GM19468 (cell line): Measurements from ENCODE around the gene SLC30A10.
"Not testable (repeated sequence)": the region's sequence is repeated elsewhere in the genome, so short reads cannot be mapped to it uniquely, and the experiment has no call there.

Experiments
- ATAC-seq: cut with Tn5 transposase; IDR thresholded peaks from one replicate; pipeline ENCODE4 v1.9.1; 2021; ENCODE audit warnings: mild to moderate bottlenecking, moderate library complexity, moderate number of reproducible peaks; ENCODE audit not compliant: unreplicated experiment; ENCODE audit errors: extremely low read depth

The SLC30A10 gene

GRCh38 chr1:219931033-219931432 is 2.7 kb upstream of the SLC30A10 start:
- ATAC-seq: no peak

DNA sequence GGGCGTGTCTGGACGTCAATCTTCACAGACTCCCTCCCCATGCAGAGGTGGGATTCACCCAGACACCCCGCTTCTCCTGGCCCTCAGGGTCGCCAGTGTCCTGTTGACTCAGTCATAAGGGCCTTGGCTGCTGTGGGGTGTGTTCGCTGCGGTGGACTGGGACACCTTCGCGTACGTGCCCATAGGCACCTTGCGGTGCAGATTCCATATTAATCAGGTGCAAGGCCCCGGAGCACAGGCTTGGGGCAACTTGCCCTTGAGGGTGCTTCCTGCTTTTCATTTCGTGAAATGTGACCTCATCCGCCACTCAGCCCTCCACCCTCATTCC is 398 bp upstream of the SLC30A10 start:
- ATAC-seq: no peak

GRCh38 chr1:219927298-219927955 is 930 bp downstream of the SLC30A10 start:
- no peak for ATAC-seq

DNA sequence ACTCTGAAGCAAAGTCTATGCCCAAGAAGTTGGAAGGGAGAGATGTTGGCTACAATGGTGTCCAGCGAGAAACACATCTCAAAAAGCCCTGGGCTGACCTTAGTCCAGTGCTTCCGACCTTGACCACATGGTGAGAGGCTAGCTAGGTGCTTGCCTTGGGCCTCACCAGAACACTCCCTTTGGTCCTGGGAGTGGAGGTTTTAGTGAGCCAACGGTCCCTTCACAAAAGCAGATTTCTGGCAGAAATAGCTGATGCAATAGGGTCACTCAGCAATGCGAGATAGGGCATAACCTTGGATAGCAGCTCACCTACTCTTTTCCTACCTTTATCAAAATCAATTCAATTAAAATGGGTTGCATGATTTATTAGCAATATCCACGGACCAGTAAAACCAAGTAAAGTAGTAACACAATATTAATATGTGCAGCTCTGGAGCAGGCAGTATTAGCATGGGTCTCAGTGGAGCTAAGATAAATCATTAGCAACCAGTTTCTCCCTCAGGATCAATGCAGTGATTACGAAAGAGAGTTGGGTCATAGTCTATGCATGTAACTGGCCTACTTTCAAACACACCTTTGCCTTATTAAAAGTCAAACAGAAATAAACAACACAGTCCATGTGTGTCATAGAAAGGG is 1.9 kb downstream of the SLC30A10 start:
- no peak for ATAC-seq

- no peak for ATAC-seq
Measured at GRCh38 chr1:219924342-219924741, 4.0 kb downstream of the SLC30A10 start.

DNA sequence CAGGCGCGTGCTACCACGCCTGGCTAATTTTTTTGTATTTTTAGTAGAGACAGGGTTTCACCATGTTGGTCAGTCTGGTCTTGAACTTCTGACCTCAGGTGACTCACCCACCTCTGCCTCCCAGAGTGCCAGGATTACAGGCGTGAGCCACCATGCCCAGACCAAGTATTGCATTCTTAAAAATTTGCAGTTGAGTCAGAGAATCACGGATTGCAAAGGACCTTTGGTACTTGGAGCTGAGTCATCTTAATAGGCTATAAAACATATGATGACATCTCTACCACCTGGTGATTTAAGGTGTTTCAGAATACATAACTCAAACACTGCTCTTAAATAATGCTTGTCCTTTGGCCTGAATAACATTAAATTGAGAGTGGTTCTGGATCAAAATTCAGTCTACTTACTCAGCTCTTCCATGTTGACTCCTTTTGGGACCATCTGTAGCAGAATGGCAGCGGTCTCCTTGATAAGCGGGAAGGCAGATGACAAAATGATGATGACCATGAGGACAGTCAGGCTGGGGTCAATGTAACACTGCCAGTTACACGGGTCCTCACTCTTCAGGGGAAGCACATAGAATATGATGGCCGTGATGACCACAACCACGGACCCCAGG is 10.4 kb downstream of the SLC30A10 start:
- no peak for ATAC-seq

DNA sequence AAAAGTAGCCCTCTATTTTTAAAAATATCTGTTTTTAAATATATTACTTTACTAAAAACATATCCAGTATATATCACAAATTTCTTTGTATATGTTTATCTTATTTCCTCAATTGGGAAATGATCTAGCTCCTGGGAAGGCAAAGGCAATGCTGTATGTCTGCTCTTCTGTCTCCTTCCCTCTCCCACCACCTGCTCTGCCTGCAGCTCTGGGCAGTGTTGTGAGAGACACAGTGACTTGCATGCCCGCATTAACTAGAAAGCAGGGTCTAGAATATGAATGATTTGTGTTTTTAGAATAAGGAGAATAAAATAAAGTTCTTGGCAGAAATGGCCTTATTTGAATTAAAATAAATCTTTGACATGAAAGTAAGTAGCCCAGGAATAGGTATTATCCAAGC is 11.1 kb downstream of the SLC30A10 start:
- ATAC-seq: no peak

GRCh38 chr1:219916257-219916656 is 12.1 kb downstream of the SLC30A10 start:
- ATAC-seq: no peak

DNA sequence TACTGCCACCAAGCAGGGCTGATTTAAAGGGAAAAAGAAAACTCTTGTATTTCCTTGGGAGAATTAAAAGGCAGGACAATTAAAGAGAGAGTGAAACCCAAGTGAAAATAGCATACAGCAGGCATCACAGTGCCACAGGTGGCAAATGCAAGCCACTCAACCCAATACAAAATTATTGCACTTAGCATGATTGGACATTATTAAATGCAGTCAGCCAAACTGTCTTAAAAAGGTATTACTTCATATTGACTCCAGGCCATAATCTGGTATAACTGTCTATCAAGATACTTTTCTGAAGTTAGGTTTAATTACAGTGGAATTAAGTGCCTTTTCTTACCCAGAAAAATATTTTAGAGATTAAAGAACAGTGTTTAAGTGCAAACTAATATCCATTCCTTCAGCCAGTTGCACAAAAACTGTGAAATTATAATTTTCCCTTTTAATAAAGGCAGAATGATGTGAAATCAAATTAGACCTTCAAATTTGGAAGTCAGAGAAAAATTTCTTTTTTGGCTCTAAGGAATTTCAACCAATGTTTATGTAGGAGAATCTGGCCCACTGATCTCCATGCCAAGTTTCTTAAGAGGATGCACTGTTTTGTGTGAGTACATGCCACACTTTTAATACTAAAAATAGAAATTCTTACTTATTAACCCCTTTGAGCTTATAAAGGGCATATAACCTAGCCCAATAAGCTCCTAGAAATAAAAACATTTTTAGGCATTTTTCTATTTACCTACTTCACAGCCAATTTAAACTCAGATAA is 15.2 kb downstream of the SLC30A10 start:
- no peak for ATAC-seq

- ATAC-seq: no peak
Measured at GRCh38 chr1:219910716-219911115, 17.6 kb downstream of the SLC30A10 start.

DNA sequence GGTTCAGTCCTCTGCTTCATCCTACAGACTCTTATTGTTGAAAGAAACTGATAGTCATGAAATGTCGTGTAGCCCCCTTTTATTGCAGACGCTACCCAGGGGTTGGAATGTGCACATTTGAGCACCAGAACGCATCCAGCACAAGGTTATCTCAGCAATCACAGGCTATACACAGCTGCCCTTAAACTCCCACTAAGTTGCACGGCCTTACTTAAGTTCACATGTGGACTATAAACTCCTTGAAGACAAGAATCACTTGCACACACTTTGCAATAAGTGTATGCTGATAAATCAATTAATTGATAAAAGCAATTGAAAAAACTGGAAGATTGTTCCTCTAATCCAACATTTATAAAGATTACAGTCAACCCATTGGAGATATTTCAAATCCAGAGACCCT is 18.9 kb downstream of the SLC30A10 start:
- ATAC-seq: no peak

DNA sequence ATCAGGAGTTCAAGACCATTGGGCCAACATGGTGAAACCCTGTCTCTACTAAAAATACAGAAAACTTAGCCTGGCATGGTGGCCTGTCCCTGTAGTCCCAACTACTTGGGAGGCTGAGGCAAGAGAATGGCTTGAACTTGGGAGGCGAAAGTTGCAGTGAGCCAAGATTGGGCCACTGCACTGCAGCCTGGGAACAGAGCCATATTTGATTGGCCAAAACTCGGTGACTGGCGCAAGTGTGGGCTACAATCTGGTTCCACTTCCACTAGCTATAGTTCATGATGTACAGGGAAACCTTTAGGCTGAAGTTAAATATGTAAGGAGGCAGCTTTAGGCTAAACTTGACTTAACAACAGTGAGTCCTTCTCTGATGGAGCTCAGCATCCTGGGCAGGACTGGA is 20.2 kb downstream of the SLC30A10 start:
- ATAC-seq: no peak

DNA sequence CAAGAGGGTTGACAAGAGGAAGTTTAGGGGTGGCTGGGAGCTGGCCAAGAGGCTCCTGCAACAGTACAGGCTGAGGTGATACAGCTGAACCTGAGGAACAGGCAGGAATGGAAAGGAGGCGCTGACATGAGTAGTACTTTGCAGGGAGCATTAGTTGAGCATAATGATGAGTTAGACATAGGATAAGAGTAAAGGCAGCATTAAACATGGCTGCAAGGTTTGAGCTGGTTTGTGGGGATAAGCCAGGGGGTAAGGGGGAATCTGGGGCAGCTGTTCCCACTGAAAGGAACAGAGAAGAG is 20.6 kb downstream of the SLC30A10 start:
- ATAC-seq: no peak

DNA sequence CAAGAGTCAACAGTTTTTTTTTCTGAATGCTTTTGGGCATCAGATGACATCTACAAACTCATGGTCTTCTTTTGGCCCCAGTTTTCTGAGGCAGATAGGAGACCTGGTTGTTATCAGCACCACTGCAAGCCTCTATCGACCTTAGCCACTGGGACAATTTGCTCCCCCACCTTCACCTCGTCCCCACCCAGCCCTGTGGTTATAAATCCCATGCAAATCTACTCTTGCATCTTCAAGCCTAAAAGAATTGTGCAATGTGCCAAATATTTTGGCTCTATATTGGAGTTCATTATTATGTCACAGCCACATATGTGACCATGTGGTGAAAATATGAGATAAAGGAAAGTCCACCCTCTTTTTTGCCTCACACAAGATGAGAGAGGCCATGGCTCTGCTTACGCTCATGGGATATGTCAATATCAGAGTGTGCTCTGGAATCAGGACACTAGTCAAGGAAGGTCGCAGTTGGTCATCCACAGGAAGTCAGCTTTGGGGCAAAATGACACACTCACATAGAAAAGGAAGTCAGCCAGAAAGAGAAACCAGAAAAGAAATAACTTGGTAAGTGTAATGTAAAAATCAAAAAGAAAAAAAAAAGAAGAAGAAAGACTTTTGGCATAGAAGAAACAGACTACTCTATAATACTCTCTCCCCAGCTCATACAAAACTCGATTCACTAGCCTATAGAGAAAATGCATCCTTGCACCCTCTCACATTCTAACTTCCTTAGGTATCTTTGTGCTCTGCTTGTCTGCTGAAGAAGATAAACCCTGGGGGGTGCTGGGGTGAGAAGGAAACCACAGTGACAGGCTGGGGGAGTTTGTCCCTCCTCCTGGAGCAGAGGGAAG is 21.2 kb downstream of the SLC30A10 start:
- ATAC-seq: no peak

DNA sequence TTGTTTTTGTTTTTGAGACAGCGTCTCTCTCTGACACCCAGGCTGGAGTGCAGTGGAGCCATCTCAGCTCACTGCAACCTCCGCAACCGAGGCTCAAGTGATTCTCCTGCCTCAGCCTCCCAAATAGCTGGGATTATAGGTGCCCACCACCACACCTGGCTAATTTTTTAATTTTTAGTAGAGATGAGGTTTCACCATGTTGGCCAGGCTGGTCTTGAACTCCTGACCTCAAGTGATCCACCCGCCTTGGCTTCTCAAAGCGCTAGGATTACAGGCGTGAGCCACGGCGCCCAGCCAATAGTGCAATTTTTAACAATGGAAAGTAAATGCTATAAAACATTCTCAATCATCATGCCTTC is 21.8 kb downstream of the SLC30A10 start:
- ATAC-seq: not testable (repeated sequence)

- ATAC-seq: no peak
Measured at GRCh38 chr1:219905524-219905923, 22.8 kb downstream of the SLC30A10 start.

DNA sequence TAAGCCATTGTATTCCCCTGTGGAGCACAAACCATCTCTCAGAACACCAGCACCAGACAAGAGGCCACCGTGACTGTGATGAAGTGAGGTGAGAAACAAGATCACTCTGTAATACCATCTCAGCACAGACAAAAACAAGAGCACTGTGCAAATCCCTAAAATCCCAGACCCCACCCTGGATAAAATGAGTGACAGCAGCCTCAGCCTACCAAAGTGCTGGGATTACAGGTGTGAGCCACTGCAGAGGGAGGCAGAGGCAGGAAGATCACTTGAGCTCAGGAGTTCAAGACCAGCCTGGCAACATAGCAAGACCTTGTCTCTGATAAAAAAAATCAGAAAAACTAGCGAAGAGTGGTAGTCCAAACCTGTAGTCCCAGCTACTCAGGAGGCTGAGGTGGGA is 23.4 kb downstream of the SLC30A10 start:
- no peak for ATAC-seq

- ATAC-seq: no peak
Measured at GRCh38 chr1:219903353-219903871, 24.9 kb downstream of the SLC30A10 start.

DNA sequence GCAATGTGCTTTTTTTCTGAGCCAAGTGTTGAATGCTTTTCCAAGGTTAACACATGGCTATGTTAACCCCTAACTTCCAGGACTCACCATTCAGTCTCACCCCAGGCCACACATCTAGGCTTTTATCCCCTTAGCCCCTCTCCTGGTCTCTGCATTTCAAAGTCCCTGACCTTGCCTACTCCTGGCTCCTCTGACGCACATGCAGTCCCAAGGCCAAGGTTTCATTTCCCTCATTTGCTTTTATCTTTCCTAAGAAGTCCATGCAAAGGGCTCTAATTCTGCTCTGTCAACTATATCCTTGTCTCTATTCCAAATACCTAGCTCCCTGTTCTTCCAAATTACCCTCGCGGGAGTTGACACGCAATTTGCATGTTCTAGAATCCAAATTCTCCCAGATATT is 25.4 kb downstream of the SLC30A10 start:
- ATAC-seq: no peak

GRCh38 chr1:219900882-219901281 is 27.5 kb downstream of the SLC30A10 start:
- ATAC-seq: no peak
